Astrocyte (in vitro differentiated cells and primary cell): ENCODE results near the gene KIF1A.

ENCODE experiments used
- CTCF ChIP-seq: IDR thresholded peaks from 2 replicates; pipeline ENCODE4 v1.5.1; 2011; ENCODE audit warnings: low read depth, mild to moderate bottlenecking, inconsistent platforms, low read length, moderate library complexity; ENCODE audit not compliant: insufficient read depth
- EZH2 ChIP-seq: IDR thresholded peaks from 2 replicates; pipeline ENCODE4 v1.6.1; 2012; ENCODE audit warnings: mild to moderate bottlenecking, low read length, inconsistent platforms; ENCODE audit not compliant: insufficient read depth

DNA sequence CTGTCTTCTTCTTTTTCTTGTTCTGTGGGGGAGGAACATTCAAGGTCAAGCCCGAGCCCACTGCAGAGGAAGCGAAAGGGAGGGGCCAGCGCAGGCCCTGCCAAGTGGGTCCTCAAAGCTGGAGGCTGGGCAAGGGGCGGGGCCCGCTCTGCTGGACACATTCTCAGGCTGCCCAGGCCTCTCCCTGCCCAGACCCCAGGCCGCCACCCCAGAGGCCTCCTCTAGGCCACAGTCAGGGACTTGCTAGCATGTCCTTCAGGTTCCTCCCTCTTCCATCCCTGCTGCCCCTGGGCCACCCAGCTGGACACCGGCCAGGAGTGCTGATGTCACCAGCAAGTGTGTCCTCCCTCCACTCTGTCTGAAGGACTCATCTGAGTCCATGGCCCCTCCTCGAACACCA is 44.1 kb downstream of the KIF1A start:
- no peak for TF ChIP-seq EZH2
- TF ChIP-seq CTCF, result no peak
